Measurements from ENCODE around the gene PCYT2.

DNA sequence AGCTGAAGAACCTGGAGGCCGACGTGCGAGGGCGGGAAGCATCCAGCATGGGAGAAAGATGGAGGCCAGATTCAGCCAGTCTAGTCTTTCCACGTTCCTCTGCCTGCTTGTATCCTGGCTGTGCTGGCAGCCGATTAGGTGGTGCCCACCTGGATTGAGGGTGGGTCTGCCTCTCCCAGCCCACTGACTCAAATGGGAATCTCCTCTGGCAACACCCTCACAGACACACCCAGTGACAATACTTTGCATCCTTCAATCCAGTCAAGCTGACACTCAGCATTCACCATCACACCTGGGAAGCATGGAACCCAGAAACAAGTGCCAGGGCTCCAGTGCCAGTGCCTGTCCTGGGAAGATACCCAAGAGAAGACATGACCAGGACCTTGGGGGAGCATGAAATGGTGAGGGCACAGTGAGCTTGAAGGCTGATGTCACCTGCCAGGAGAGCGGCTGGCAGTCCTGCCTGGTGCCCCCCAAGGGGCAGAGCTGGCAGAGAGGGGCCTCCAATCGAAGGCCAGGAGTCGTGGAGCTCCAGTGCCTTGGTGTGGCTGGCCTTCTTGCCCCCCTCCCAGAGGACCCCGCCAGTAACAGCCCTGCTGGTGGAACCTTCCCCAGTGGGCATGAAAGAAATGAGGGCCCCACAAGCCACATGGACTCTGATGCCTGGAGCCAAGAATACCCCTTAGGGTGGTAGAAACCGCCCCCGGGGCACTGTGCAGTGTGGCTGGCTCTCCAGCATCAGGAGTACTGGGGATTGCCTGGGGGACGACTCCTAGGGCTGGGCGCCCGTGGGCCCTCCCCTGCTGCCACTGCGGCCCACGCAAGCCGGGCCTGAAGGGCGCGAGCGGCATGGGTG lies 9.8 kb downstream of the PCYT2 start:
- TF ChIP-seq, protein P1, sequence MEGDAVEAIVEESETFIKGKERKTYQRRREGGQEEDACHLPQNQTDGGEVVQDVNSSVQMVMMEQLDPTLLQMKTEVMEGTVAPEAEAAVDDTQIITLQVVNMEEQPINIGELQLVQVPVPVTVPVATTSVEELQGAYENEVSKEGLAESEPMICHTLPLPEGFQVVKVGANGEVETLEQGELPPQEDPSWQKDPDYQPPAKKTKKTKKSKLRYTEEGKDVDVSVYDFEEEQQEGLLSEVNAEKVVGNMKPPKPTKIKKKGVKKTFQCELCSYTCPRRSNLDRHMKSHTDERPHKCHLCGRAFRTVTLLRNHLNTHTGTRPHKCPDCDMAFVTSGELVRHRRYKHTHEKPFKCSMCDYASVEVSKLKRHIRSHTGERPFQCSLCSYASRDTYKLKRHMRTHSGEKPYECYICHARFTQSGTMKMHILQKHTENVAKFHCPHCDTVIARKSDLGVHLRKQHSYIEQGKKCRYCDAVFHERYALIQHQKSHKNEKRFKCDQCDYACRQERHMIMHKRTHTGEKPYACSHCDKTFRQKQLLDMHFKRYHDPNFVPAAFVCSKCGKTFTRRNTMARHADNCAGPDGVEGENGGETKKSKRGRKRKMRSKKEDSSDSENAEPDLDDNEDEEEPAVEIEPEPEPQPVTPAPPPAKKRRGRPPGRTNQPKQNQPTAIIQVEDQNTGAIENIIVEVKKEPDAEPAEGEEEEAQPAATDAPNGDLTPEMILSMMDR (conservative IDR thresholded peaks at IDR 0.05 in 1 of 2, IDR thresholded peaks at IDR 0.05 in 1 of 2; ENCODE audit: low read depth in 1 of 2, low read length in 2 of 2): no peak
- no peak for TF ChIP-seq EZH2 (IDR thresholded peaks at IDR 0.05; ENCODE audit: low read length, missing control alignments)
